Myocyte (in vitro differentiated cells): ENCODE measurements around the gene MME. TPM values are rescaled to one million over a fixed set of nuclear protein-coding genes. Genes with fewer than 3 reads are reported as not detected.

Experiments
- DNase-seq: peaks from one replicate; pipeline ENCODE4 v3.0.0-alpha.2; 2012; ENCODE audit warnings: low read depth
- total RNA-seq: library from RNA; depleted of rRNA; stranded (reverse); fragments of >200 nt; gene quantifications from 2 replicates; pipeline ENCODE4 v1.2.3, GENCODE V29; 2014

Gene MME
- total RNA-seq, 1 donor from 2014 or later, result 132 TPM

DNA sequence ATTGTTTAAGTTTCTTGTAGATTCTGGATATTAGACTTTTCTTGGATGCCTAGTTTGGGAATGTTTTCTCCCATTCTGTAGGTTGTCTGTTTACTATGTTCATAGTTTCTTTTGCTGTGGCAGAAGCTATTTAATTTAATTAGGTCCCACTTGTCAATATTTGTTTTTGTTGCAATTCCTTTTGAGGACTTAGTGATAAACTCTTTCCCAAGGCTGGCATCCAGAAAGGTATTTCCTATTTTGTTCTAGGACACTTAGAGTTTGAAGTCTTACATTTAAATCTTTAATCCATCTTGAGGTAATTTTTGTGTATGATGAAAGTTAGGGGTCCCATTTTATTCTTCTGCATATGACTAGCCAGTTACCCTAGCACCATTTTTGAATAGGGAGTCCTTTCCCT, 54.9 kb downstream of the MME start:
- no peak for DNase-seq

DNA sequence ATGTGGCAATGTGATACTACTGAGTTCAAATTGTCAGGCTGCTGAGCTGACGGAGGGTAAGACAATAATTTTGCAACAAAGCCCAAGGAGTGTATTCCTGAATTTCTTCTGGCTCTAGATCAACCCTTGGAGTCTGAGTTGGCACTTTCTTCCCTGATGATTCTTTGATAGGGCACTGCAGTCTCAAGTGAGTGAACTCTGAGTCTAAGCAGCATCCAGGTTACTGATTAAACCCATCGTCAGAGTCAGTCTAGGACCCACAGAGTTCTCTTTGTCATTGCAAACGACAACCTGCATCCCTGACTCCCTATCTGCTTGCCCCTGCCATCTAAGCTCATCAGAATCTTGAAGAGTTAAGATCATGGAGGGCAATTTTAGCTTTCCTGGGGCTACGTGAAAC, 58.6 kb downstream of the MME start:
- DNase-seq, result no peak

DNA sequence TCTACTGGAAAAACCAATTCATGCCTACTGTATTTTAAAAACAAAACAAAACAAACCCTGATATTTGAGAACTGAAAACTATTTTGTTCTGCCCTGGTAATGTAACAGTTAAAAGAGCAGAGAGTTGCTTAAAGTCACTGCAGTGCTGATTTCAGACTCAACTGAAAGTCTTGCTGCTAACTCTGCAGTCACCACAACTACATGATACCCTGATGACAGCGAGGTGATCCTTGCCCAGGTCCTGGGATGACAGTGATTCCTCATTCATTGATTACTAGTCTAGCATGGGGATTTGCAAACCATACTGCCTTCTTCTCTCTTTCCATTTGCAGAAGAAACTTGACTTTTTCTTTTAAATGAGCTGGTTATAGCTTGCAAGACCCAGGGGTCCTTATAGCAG, 67.5 kb downstream of the MME start:
- no peak for DNase-seq

DNA sequence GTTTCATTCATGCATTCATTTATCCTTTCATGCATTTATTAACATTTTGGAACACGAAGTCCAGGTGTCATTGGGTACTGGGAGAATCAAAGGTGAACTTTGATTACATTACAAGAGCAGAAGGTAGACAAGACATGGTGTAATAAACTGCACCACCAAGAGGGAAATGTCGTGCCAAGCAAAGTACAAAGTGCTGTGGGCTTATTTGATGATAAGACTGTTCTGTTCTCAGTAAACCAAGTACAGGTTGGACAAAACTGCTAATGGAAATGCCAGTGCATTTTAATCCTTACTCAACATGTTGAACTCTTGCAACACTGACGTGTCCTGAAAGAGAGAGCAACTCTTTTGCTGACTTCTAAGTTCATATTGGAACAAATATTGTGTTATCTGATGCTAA, 69.4 kb downstream of the MME start:
- no peak for DNase-seq

DNA sequence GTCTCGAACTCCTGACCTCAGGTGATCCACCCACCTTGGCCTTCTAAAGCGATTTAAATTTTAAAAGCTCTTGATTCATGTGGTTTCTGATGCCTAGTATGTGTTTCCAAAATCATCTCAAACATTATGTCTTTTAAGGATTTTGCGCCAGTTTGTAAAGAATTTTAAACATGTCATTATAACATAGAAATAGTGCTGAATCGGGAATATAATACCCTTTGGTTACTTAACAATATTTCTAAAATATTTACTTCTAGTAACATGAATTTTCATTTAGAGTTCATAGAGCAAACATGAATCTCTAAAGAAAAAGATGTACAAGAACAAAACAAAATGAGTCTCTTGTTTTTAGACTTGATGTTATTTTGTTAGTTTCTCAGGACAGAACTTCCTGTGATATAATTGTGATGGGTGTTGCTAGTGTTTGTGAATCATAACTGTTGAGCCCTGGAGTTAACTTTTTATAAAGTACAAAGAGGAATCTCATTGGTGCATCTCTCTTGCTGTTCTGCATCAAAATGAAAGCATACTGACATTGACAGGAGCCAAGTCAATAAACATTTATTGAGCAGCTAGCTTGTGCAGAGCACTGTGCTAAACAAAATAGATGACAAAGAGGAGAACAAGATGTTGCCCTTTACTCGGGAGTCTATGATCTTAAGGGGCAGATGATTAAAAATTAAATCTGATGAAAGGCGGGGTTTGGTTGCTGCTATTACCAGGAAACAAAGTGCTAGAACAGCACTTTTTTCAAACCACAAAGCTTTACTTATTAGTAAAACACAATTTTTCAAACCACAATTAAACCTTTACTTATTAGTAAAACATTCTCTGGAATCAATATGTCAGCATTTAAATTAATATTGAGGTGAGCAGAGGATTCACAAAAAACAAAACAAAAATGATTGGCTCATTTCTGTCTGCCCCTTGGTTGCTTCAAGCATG, 73.4 kb downstream of the MME start:
- DNase-seq, result no peak

- DNase-seq, result peak; percentile 40
Measured at GRCh38 chr3:155154255-155154654, 74.1 kb downstream of the MME start.

DNA sequence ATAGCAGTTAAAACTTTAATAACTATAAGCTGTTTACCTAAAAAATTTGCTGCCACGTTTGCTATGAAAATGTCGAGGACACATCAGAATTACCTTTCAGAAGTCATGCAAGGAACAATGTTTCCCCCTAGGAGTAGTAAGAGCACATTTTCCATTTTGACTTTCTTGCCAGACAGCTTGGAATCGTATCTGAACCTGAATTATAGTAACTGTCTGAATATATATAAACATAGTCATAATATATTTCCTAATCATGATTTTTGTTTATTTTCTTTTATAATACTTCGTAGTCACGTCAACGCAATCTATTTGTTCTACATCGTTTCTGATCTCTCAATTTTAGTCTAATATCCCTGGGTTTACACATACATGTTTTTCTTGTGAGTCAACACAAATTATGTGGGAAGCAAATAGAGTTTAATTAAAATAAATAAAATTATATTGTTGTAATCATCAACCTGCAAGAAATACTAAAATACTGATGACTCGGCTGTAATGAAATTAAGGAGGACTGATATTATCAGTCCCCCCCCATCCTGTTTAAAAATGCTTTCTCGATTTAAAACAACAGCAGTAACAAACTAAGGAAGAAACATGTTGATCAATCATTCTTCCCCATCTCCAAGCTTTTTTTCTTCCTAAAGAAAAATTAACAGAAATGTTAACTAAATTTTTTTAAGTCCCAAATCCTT, 78.4 kb downstream of the MME start:
- no peak for DNase-seq

GRCh38 chr3:155159301-155159700, 79.2 kb downstream of the MME start:
- DNase-seq, result no peak

DNA sequence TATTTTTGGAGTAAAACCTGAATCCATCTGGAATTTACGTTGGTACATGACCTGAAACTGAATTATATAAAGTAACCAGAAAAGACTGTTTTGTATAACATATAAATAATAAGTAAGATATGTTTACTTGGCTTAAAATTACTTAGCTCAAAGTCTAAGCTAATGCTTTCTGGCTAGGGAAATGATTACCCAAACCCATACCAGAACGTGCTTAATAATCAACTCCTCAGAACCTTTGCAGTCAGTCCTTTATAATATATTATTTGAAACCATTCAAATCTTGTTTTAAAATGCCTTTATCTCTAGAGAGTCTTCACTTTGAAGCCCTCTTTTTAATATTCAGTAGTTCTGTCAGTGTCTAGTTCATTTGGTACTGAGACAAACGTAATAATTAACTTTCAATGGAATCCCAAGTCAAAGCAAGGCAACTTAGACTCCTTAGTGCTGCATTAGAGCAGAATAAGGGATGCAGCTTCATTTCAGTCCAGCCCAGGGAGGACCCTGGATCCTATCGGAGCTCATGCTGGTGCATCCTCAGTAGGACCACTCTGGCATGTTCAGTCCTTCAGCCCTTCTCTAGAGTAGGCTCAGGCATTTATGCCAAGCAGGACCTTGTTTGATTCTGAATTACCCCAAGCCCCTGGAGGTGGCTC, 81.6 kb downstream of the MME start:
- DNase-seq, result no peak

DNA sequence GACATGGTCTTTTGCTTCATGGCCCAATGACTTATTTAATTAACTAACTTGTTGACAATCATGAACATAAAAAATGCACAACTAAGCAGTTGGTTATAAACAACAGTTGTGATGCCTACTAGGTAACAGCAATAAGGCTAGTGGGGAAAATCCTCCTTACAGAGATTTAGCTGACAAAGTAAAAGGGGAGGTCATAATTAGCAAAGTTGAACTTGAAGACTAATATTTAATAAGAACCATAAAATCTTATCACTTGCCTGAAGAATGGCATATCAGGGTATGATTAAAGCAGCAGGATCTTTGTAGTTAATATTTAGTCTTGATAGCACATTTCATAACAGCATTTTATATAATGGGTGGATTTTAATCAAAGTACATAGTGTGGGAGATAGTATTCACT, 84.2 kb downstream of the MME start:
- no peak for DNase-seq

GRCh38 chr3:155166441-155166840, 86.3 kb downstream of the MME start:
- no peak for DNase-seq

- DNase-seq, result no peak
Measured at GRCh38 chr3:155169197-155169596, 89.1 kb downstream of the MME start.

DNA sequence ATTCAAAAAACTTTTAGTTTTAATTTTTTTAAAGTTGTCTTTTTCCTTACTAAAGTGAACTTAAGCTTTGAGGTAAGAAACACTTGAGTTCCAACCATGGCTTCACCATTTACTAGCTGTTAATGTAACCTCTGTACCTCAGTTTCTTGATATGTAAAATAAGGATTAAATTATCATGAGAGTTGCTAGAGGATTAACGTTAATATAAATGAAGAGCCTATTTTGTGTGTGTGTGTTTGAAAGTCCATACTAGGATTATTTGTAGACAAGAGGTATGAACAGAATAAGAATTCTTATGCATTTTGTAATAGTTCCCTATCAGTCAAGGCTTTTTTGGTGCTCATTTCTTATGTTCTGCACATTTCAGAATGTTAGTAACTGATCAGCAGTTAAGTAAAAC, 93.7 kb downstream of the MME start:
- DNase-seq, result no peak

DNA sequence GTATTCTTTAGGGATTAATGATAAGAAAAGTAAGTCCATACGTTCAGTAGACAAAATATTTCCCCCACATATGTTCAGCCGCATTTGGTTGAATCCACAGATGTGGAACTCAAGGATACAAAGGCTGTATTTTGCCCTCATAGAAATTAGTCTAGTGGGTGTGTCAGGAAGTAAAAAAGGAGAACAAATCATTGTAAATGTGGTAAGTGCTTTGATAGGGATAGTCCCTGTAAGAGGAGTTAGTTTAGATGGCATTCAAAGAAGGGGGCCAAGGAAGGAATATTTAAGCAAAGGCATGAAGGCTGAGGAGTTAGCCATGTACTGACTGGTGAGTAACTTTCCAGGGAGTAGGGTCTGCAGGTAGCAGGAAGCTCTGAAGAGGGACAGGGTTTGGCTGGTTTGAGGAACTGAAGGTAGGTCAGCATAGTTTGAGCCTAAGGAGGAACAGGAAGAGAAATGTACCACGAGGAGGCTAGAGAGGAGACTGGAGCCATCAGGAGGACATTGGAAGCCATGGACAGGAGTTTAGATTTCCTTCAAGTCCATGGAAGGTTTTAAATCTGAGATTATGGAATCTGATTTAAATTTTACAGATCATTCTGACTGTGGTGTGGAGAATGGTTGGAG, 98.8 kb downstream of the MME start:
- DNase-seq, result no peak

- DNase-seq, result no peak
Measured at GRCh38 chr3:155179437-155179827, 99.3 kb downstream of the MME start.

GRCh38 chr3:155179966-155180757, 100.0 kb downstream of the MME start:
- no peak for DNase-seq

- peak; percentile 36 for DNase-seq
Measured at GRCh38 chr3:155182467-155182866, 102.3 kb downstream of the MME start.

DNA sequence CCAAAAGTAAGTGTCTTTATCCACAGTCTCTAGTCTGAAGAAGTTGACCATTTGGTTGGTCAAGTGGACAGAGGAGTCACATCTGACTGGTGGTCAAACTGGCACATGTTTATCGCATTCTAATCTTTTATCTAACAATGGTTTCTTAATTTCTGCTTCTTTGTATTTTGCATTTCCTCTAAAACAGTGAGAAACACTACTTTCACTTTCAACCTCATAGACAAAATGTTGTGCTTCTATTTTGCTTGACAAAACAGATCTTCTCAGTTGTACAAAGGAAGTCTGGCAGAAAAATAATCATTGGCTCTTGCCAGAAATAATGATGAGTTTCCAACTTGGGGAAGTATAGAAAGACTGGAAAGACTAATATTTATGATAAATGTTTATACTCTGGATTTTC, 103.9 kb downstream of the MME start:
- no peak for DNase-seq

GRCh38 chr3:155185631-155186071, 105.5 kb downstream of the MME start:
- peak; percentile 33 for DNase-seq

DNA sequence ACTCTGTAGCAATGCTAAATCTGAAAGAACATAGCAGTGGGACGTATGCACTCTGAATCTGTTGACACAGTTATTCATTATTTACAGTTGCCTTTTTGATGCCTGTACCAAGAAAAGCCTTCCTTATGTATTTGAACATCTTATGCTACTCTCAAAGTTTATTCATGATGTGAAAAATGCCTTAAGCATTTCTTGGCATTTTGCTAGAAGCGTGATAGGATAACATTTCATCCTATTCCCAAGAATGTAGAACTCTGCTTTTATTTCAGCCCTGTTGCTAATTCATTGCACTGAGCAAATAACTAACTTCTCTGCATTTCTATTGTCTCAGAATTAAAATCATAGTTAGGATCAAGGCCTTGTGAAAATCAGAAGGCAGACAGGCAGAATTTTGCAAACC, 107.9 kb downstream of the MME start:
- no peak for DNase-seq

DNA sequence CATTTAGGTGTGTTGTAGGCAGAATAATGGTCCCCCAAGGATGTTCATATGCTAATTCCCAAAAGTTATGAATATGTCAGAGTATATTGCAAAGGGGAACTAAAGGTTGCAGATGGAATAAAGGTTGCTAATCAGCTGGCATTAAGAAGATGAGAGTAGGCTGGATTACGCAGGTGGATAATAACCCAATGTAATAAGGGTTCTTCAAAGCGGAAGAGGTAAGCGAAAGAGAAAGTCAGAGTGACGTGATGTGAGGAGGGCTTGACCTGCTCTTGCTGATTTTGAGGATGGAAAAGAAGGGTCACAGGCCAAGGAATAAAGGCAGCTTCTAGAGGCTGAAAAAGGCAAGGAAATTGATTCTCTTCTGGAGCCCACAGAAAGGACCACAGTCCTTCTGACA, 109.4 kb downstream of the MME start:
- DNase-seq, result no peak
